ENCODE data around the gene RNU6-8. TPM values are rescaled to one million over a fixed set of nuclear protein-coding genes. Genes with fewer than 3 reads are reported as not detected.

The RNU6-8 gene
- total RNA-seq, 2 experiments from 2014 or later = not detected

DNA sequence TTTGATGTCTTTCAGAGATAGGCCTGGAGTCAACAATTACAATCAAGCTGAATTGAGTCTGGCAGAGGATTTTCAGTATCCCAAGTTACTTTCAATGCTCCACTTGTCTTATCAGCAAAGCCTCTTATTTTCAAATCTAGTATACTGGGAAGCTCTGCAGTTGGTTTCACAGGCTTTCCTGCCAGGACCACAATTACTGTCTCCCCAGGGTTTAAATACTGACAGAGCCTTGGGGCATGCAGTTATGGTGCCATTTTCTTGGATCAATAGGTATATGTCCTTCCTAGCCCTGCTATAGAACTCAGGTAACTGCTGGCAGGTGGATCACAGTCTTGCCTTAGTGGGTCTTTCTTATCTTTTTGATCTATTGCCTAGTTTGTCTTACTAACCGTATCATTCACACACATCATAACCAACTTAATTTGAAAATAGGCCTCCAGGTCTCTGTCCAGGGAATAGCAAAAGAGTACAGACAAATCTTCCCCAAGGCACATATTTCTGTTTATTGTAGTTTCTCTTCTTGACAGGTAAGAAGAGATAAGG lies 22.4 kb upstream of the RNU6-8 start:
- H3K36me3 Mint-ChIP-seq = no peaks in the 10 kb centered on the region
- CTCF ChIA-PET = no interaction called here
- DNase-seq (no peak), ATAC-seq (no peak)
- no peak overlapping the region for H3K4me3 Mint-ChIP-seq
- H3K9me3 Mint-ChIP-seq (ENCODE audit: low read depth) = no peaks in the 10 kb centered on the region
- no peak overlapping the region for H3K27ac Mint-ChIP-seq
- H3K27me3 Mint-ChIP-seq = peaks cover 8% of the 10 kb centered on the region
- no peaks in the 10 kb centered on the region for H3K4me1 Mint-ChIP-seq

DNA sequence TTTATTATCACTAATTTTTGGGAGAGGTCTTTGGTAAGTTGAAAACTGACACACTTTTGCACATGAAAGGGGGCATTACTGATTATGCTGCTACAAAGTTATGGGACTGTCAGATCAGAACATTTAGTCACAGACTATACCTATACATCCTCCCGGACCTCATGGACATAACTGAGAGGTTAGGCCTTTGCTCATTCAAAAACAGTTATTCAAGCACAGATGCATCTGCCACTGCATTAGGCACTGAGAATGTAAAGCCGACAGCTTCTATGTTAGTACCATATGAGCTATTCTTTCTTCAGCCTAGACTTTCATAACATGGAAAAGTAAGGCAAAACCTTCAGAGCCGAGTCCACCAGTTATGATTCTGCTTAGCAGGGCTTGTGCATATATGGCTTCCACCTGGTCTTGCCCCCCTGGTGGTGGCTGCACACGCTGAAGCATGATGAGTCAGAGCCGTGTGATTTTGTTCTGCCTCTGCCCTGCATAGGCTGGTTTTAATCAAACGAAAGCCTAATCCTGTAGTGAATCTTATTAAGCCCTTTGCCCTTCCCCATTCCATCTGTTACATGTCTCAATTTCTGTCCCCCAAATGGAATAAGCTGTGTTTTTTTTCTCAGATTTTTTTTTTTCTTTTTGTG lies 21.8 kb upstream of the RNU6-8 start:
- no peak overlapping the region for H3K4me3 Mint-ChIP-seq
- no peak for DNase-seq
- peaks cover 8% of the 10 kb centered on the region for H3K27me3 Mint-ChIP-seq
- no peaks in the 10 kb centered on the region for H3K9me3 Mint-ChIP-seq (ENCODE audit: low read depth)
- no peak overlapping the region for H3K27ac Mint-ChIP-seq
- ATAC-seq = peak; percentile 51
- no peaks in the 10 kb centered on the region for H3K4me1 Mint-ChIP-seq
- no peaks in the 10 kb centered on the region for H3K36me3 Mint-ChIP-seq
- CTCF ChIA-PET = interaction anchor here (0.9 kb wide), 1 partner anchor 26 kb away, joined by 3 read pairs; no protein-coding TSS in a partner anchor

DNA sequence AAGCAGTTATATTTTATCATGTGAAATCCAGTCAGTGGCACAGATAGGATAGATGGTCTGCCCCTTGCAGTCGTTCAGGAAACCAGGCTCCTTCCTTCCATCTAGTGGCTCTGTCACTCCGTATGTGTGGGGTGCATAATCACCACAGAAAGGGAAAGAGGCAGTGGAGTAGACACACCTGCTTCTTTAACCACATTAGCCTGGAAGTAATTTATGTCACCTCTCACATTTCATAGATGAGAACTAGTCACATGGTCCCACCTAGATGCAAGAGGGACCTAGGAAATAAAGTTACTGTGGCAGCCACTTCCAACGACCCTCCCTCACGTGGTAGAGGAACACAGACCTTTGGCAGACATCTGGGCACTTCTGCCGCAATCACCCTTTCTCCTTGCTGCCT lies 14.2 kb upstream of the RNU6-8 start:
- Mint-ChIP-seq H3K4me3 (no peak overlapping the region), H3K4me1 (peaks cover 3% of the 10 kb centered on the region), H3K27ac (no peak overlapping the region), H3K27me3 (peaks cover 17% of the 10 kb centered on the region), H3K9me3 (ENCODE audit: low read depth) (no peaks in the 10 kb centered on the region), H3K36me3 (no peaks in the 10 kb centered on the region)
- ATAC-seq = no peak
- no peak for DNase-seq
- CTCF ChIA-PET = no interaction called here

DNA sequence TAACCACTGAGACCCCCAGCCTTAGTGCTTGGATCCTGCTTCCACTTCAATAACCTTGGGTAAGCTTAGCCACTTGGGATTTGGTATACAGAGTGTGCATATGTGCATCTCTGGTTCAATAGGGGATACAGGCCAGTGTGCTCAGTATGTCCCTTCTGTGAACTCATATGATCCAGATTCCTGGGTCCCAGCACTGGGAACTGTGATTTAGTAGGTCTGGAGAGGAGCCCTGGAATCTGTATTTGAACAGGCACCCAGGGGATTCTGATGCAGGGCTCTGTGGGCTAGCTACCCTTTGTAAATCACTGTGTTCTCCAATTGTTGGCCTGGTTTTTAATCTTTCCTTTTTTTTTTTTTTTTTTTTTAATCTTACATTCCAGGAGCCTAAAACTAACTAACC lies 9.8 kb upstream of the RNU6-8 start:
- ATAC-seq (no peak), DNase-seq (no peak)
- H3K4me3 Mint-ChIP-seq = no peak overlapping the region
- CTCF ChIA-PET = no interaction called here
- H3K9me3 Mint-ChIP-seq (ENCODE audit: low read depth) = no peaks in the 10 kb centered on the region
- H3K27me3 Mint-ChIP-seq = peaks cover 23% of the 10 kb centered on the region
- no peaks in the 10 kb centered on the region for H3K36me3 Mint-ChIP-seq
- H3K27ac Mint-ChIP-seq = no peak overlapping the region
- peaks cover 3% of the 10 kb centered on the region for H3K4me1 Mint-ChIP-seq

DNA sequence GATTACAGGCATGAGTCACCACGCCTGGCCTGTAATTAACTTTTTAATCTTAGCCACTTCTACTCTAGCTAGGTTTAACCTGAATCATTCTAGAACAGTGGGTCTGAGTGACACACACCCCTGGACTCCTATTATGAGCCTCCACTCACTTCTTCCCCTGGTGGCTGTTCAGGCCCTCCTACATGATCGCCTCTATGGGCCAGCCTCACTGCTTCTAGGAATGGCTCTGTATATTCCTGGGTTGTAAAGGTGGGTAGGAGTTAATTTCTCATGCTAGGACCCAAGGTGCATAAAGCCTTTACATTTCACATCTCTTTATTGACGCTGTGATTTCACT lies 8.0 kb upstream of the RNU6-8 start:
- no peaks in the 10 kb centered on the region for H3K9me3 Mint-ChIP-seq (ENCODE audit: low read depth)
- no peak for DNase-seq

DNA sequence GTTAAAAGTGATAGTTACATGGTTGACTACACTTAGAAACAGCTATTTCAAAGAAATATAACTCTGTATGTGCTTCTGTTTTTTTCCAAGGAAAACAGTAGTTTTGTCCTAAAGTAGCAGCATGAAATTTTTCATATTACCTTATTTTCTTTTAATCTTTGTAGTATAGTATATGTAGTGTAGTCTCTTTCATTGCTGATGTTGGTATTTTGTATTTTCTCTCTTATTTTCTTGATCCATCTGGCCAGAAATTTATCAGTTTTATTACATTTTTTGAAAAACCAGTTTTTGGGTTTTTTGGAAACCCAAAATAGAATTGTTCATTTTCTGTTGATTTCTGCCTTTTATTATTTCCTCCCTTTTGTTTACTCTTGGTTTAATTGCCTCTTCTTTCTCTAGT lies 6.4 kb upstream of the RNU6-8 start:
- no peak for ATAC-seq
- H3K36me3 Mint-ChIP-seq = no peaks in the 10 kb centered on the region
- CTCF ChIA-PET = no interaction called here

More for the DNA sequence above, 8.0 kb upstream of the RNU6-8 start:
- Mint-ChIP-seq H3K4me3 (no peak overlapping the region), H3K36me3 (no peaks in the 10 kb centered on the region), H3K27ac (no peak overlapping the region), H3K4me1 (peaks cover 5% of the 10 kb centered on the region), H3K27me3 (peaks cover 27% of the 10 kb centered on the region)
- no peak for ATAC-seq
- CTCF ChIA-PET = interaction anchor here (1.6 kb wide), 1 partner anchor 138 kb away, joined by 5 read pairs; no protein-coding TSS in a partner anchor

DNA sequence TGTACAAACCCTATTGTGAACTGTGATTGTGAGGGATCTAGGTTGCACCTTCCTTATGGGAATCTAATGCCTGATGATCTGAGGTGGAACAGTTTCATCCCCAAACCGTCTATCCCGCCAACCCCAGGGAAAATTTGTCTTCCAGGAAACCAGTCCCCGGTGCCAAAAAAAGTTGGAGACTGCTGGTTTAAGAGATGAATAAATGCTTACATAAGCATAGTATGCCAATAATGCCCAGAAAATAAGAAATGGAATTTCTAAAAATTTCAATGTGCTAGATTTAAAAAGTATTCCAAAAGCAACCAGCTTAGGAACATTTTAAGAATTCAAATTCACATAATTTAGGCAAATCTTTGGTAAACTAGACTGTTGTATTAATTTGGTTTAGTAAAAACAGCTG lies 5.4 kb upstream of the RNU6-8 start:
- no peaks in the 10 kb centered on the region for H3K9me3 Mint-ChIP-seq (ENCODE audit: low read depth)
- CTCF ChIA-PET = interaction anchor here (1.9 kb wide), 1 partner anchor 44 kb away, joined by 4 read pairs; no protein-coding TSS in a partner anchor
- H3K4me3 Mint-ChIP-seq = no peak overlapping the region

More for the DNA sequence above, 6.4 kb upstream of the RNU6-8 start:
- peaks cover 12% of the 10 kb centered on the region for H3K4me1 Mint-ChIP-seq
- DNase-seq = no peak
- peaks cover 27% of the 10 kb centered on the region for H3K27me3 Mint-ChIP-seq
- no peak overlapping the region for H3K27ac Mint-ChIP-seq
- H3K4me3 Mint-ChIP-seq = no peak overlapping the region
- no peaks in the 10 kb centered on the region for H3K9me3 Mint-ChIP-seq (ENCODE audit: low read depth)

DNA sequence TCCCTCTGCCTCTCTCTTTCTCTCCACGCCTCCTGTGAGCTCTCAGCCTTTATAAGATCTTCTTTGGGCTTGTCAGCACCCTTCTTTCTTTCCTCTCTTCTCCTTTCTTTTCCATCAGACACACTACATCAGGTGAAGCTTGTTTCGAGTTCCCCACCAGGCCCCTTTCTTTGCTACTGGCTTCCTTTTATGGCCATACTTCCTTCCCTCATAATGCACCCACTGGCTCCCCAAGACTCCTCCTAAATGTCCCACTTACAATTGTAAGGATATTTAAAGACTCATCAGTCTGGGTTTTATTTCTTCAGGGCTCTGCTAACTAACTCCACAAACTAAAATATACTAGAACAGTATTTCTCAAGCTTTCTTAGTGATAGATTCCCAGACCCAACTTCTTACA lies 3.5 kb upstream of the RNU6-8 start:
- H3K4me3 Mint-ChIP-seq = no peak overlapping the region
- peaks cover 34% of the 10 kb centered on the region for H3K4me1 Mint-ChIP-seq
- H3K27ac Mint-ChIP-seq = no peak overlapping the region
- H3K36me3 Mint-ChIP-seq = peaks cover 1% of the 10 kb centered on the region
- ATAC-seq (no peak), DNase-seq (no peak)
- H3K9me3 Mint-ChIP-seq (ENCODE audit: low read depth) = no peaks in the 10 kb centered on the region
- peaks cover 29% of the 10 kb centered on the region for H3K27me3 Mint-ChIP-seq
- CTCF ChIA-PET = interaction anchor here (1.2 to 1.3 kb wide), 2 partner anchors 14 to 48 kb away, joined by 4 to 6 read pairs; no protein-coding TSS in a partner anchor

More for the DNA sequence above, 5.4 kb upstream of the RNU6-8 start:
- Mint-ChIP-seq H3K4me1 (peaks cover 20% of the 10 kb centered on the region), H3K27me3 (peaks cover 27% of the 10 kb centered on the region), H3K36me3 (no peaks in the 10 kb centered on the region), H3K27ac (no peak overlapping the region)
- DNase-seq = no peak
- ATAC-seq = no peak

DNA sequence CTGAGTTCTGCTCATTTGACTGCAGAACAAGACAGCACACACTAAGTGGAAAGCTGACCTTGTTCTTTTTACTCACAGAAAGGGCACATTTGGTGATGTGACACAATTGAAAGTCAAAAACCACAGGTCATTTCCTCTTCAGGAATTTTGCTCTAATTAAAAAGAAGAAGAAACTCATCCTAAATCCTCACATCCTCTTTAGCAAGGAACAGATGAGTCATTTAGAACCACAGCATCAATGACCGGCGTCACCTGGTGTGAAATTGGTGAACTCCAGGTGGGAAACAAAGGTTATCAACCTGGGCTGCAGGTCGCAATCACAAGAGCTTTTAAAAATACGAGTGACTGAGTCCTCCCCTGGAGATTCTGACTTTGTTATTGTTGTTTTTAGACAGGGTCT lies 2.9 kb upstream of the RNU6-8 start:
- H3K9me3 Mint-ChIP-seq (ENCODE audit: low read depth) = no peaks in the 10 kb centered on the region
- H3K4me3 Mint-ChIP-seq = no peak overlapping the region
- CTCF ChIA-PET = interaction anchor here (0.8 to 1.2 kb wide), 2 partner anchors 48 to 133 kb away, joined by 3 to 6 read pairs; no protein-coding TSS in a partner anchor

DNA sequence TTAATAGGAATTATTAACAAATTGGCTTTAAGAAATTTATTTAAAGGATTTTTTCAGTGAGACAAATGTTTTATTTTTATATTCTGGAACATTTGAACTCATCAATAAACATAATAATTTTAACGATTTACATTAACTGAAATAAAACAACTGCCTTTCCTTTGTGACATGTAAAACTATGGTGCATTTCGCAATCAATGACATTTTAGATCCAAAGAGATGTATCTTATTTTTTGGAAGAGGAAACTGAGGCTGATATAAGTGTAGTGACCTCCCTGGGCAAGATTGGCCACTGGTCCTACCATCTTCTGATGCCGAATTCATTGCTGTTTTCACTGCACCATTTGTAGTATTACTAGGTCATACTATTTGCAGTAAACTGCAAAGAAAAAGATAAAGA lies 2.5 kb upstream of the RNU6-8 start:
- Mint-ChIP-seq H3K27ac (no peak overlapping the region), H3K4me3 (no peak overlapping the region), H3K36me3 (peaks cover 1% of the 10 kb centered on the region), H3K9me3 (ENCODE audit: low read depth) (no peaks in the 10 kb centered on the region), H3K27me3 (peaks cover 29% of the 10 kb centered on the region), H3K4me1 (peaks cover 39% of the 10 kb centered on the region)
- DNase-seq (no peak), ATAC-seq (no peak)
- CTCF ChIA-PET = interaction anchor here (0.8 to 1.2 kb wide), 2 partner anchors 49 to 132 kb away, joined by 3 to 6 read pairs; no protein-coding TSS in a partner anchor

More for the DNA sequence above, 2.9 kb upstream of the RNU6-8 start:
- ATAC-seq = no peak
- Mint-ChIP-seq H3K36me3 (peaks cover 1% of the 10 kb centered on the region), H3K27ac (no peak overlapping the region), H3K4me1 (peaks cover 35% of the 10 kb centered on the region), H3K27me3 (peaks cover 29% of the 10 kb centered on the region)
- DNase-seq = no peak

DNA sequence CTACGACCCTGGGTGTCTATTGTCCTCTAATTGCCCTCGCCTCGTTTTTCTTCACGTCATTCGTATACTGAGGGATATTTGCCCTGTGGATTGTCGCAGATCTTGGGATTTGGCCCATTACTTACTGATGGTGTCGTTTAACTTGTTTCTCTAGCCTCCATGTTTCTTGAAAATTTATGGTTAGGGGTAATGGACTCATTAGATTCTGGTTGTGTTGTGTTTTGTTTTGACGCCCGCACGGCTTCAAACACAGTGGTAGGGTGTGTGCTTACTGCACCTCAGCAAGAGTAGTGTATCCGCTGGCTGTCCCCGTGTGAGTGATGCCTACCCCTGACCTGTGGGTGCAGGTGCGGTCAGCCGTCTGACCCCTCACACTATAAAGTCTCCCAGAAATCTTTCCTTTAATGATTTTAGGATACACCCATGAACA lies 874 bp upstream of the RNU6-8 start:
- Mint-ChIP-seq H3K9me3 (ENCODE audit: low read depth) (no peaks in the 10 kb centered on the region), H3K4me1 (peaks cover 43% of the 10 kb centered on the region), H3K27me3 (peaks cover 25% of the 10 kb centered on the region), H3K36me3 (peaks cover 1% of the 10 kb centered on the region), H3K27ac (peak overlapping the region; percentile 89), H3K4me3 (peak overlapping the region; percentile 82)
- DNase-seq (peak; percentile 43), ATAC-seq (no peak)
- CTCF ChIA-PET = interaction anchor here (0.7 to 2.4 kb wide), 5 partner anchors 46 to 277 kb away, joined by 3 to 7 read pairs (median 3); no protein-coding TSS in a partner anchor

DNA sequence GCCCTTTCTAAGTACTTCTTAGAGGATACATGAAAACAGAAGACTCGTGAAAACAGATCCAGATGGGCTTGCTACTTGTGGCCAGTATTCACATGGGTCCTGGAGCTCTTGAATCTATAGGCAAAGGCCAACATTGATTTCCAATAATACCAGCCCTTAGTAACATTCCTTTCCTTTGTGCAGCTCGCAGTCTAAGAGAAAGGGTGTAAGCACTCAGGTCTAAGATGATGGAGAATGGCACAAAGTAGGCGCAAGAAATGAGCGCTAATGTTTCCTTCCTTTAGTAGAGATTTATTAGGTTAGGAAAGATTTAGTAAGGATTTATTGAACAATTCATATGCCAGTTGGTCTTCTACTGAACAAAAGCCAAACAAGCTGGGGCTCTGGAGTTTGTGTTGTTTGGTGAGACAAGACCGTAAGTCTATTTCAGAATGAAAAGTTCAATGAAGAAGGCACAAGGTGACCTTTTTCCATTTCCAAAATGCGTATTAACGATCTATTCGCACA lies 525 bp downstream of the RNU6-8 start:
- CTCF ChIA-PET = interaction anchor here (1.3 to 2.4 kb wide), 2 partner anchors 124 to 129 kb away, joined by 3 to 7 read pairs; no protein-coding TSS in a partner anchor
- Mint-ChIP-seq H3K4me1 (peaks cover 44% of the 10 kb centered on the region), H3K27me3 (peaks cover 13% of the 10 kb centered on the region), H3K4me3 (peak overlapping the region; percentile 82), H3K9me3 (ENCODE audit: low read depth) (no peaks in the 10 kb centered on the region), H3K27ac (peak overlapping the region; percentile 98), H3K36me3 (peaks cover 1% of the 10 kb centered on the region)
- ATAC-seq = no peak
- no peak for DNase-seq

DNA sequence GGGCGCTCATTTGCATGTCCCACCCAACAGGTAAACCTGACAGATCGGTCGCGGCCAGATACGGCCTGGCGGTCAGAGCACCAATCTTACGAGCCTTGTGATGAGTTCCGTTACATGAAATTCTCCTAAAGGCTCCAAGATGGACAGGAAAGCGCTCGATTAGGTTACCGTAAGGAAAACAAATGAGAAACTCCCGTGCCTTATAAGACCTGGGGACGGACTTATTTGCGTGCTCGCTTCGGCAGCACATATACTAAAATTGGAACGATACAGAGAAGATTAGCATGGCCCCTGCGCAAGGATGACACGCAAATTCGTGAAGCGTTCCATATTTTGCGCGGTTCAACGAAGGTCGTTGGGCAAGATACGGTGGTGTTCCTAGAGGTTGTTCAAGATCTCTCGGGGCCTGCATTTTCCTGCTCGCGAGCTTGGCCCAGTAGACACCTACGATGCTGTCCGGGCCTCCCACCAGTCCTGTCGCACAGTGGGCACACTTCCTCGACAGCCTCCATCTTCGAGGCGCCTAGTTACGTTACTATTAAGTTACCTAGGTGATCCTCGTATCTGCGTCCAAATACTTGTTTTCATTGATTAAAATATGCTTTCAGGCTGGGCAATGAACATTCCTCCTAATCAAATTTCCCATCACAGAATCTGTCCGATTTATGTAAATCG lies 1.1 kb downstream of the RNU6-8 start, which contains the start of gene RNU6-7:
Gene RNU6-7, plus strand, starts transcription at position 230 of the 675 bp plus-strand sequence.
- DNase-seq = peak; percentile 50
- H3K27ac Mint-ChIP-seq = peak within 1 kb of the TSS; percentile 98
- no peak for ATAC-seq
- peak within 1 kb of the TSS; percentile 82 for H3K4me3 Mint-ChIP-seq
- peaks cover 13% of the 10 kb centered on the region for H3K27me3 Mint-ChIP-seq
- H3K4me1 Mint-ChIP-seq = peaks cover 44% of the 10 kb centered on the region
- H3K36me3 Mint-ChIP-seq = peaks cover 1% of the 10 kb centered on the region
- no peaks in the 10 kb centered on the region for H3K9me3 Mint-ChIP-seq (ENCODE audit: low read depth)
- CTCF ChIA-PET = interaction anchor here (1.3 to 2.4 kb wide), 2 partner anchors 124 to 128 kb away, joined by 3 to 7 read pairs; no protein-coding TSS in a partner anchor

All from activated CD8-positive, alpha-beta memory T cell treated with anti-CD3 and anti-CD28 coated beads, Interleukin-2, amount 10 ng/mL, durations not matched to agents 7 days and 5 days (primary cell).